T-cell (primary cell): Measurements from ENCODE around the gene TRPM5. TPM values are rescaled to one million over a fixed set of nuclear protein-coding genes. Genes with fewer than 3 reads are reported as not detected.

Experiments used
- ATAC-seq, 4 experiments: fragments of 200-7000 bp in 3 of 4; fragments of 150-1000 bp in 1 of 4; cut with Tn5 transposase; replicated peaks in 1 of 4; 1 replicate in 3 of 4; 2 replicates in 1 of 4; pipeline ENCODE4 v1.10.0; 2021; ENCODE audit warnings: moderate library complexity in 3 of 4, mild to moderate bottlenecking in 2 of 4, moderate number of reproducible peaks in 1 of 4
- CTCF ChIA-PET, 2 donors: fragments of 300-600 bp; sonication (Branson Sonifier 250); formaldehyde crosslinking; loops; one replicate each; lab custom pipeline; 2022; ENCODE audit warnings: antibody characterized with exemption in 2 of 2; lab: Charles Lee
- POLR2A ChIA-PET, 2 donors: fragments of 300-600 bp; sonication (Branson Sonifier 250); formaldehyde crosslinking; loops; one replicate each; lab custom pipeline; 2022; ENCODE audit warnings: antibody characterized with exemption in 2 of 2; lab: Charles Lee
- DNase-seq, 35 experiments: peaks; one replicate each; pipeline versions ENCODE4 v3.0.0 to v3.0.0-alpha.2; 2013 to 2023
- H3K27ac ChIP-seq: one replicate; pipeline ENCODE4 v1.5.1; 2013; ENCODE audit warnings: low read length
- H3K27me3 ChIP-seq, 2 experiments: replicated peaks in 1 of 2; 1 replicate in 1 of 2; 2 replicates in 1 of 2; pipeline versions ENCODE4 v1.6.1 to v1.7.0; 2013; ENCODE audit warnings: low read length in 1 of 2, mixed read lengths in 1 of 2; ENCODE audit not compliant: control insufficient read depth in 2 of 2, insufficient read depth in 2 of 2; ENCODE audit errors: extremely low read depth in 1 of 2
- H3K36me3 ChIP-seq, 2 donors: 1 replicate in 1 of 2; 2 replicates in 1 of 2; pipeline versions ENCODE4 v1.6.1 to v1.7.0; 2013; ENCODE audit warnings: low read length in 1 of 2; ENCODE audit not compliant: control insufficient read depth in 2 of 2, insufficient read depth in 1 of 2; ENCODE audit errors: extremely low read depth in 1 of 2
- H3K4me1 ChIP-seq, 2 experiments: 1 replicate in 1 of 2; 2 replicates in 1 of 2; pipeline versions ENCODE4 v1.6.1 to v1.7.0; 2013; ENCODE audit warnings: low read length in 2 of 2, mixed read lengths in 1 of 2; ENCODE audit not compliant: insufficient read depth in 2 of 2, control insufficient read depth in 1 of 2; ENCODE audit errors: extremely low read depth in 1 of 2
- H3K4me3 ChIP-seq, 2 donors: 1 replicate in 1 of 2; 2 replicates in 1 of 2; pipeline versions ENCODE4 v1.5.1 to v1.7.0; 2013; ENCODE audit warnings: mild to moderate bottlenecking in 2 of 2, low read length in 1 of 2, moderate library complexity in 1 of 2; ENCODE audit not compliant: control insufficient read depth in 1 of 2; ENCODE audit errors: extremely low read depth in 1 of 2
- H3K9me3 ChIP-seq: 2 replicates; pipeline ENCODE4 v1.7.0; 2013
- H3K27ac Mint-ChIP-seq, 2 donors: one replicate each; pipeline ENCODE4 v1.8.0; 2020 to 2021; ENCODE audit warnings: mild to moderate bottlenecking in 2 of 2, mixed read lengths in 2 of 2
- H3K27me3 Mint-ChIP-seq, 2 donors: one replicate each; pipeline ENCODE4 v1.8.0; 2021 to 2022; ENCODE audit warnings: mixed read lengths in 2 of 2
- H3K36me3 Mint-ChIP-seq: one replicate; pipeline ENCODE4 v1.8.0; 2021; ENCODE audit warnings: mixed read lengths
- H3K4me1 Mint-ChIP-seq, 3 donors: one replicate each; pipeline ENCODE4 v1.8.0; 2020 to 2022; ENCODE audit warnings: mixed read lengths in 3 of 3, mild to moderate bottlenecking in 1 of 3
- H3K4me3 Mint-ChIP-seq, 3 donors: one replicate each; pipeline ENCODE4 v1.8.0; 2020 to 2022; ENCODE audit warnings: mild to moderate bottlenecking in 3 of 3, mixed read lengths in 3 of 3, moderate library complexity in 3 of 3
- H3K9me3 Mint-ChIP-seq, 3 donors: one replicate each; pipeline ENCODE4 v1.8.0; 2020 to 2022; ENCODE audit warnings: mixed read lengths in 3 of 3
- WGBS: methylation state at CpG from one replicate; pipeline ENCODE4 v1.1.5; 2013; ENCODE audit warnings: missing lambda C conversion rate; ENCODE audit not compliant: insufficient coverage; 5-methylcytosine and 5-hydroxymethylcytosine counted together
- total RNA-seq, 35 experiments: library from RNA in 6 of 35; stranded (reverse) in 6 of 35; fragments of 120-200 nt in 1 of 35; gene quantifications; one replicate each; pipeline versions ENCODE4 v1.2.1 to v1.2.4 and lab custom pipeline; 2013 to 2026

TRPM5 gene
- total RNA-seq, 5 donors from 2014 or later (not counting 1 experiment from before 2014, with no cell fraction given) = 0.07 to 0.73 (median 0.22) TPM

DNA sequence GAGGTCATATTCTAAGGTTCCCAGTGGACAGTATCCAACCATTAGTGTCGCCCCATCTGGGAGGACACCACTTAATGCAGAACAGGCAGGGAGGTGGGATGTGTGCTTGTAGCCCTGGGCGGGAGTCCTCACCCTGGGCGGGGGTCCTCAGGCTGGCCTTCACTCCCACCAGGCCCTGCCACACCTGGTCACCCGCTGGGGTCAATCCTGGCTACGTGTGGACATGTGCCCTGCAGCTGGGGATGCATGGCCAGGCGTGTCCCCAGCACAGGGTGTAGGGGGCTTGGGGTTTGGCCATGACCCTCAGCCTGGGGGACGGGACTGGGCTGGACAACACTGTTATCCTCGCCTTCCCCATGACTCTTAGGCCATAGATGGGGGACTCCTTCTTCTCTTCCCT lies 18.8 kb downstream of the TRPM5 start:
- DNase-seq (no peak), ATAC-seq (no peak)
- POLR2A ChIA-PET = no interaction called here
- Mint-ChIP-seq H3K4me1 (peaks cover 0 to 2% (median 1%) of the 10 kb centered on the region in 3 donors), H3K27me3 (no peaks in the 10 kb centered on the region), H3K27ac (no peak overlapping the region), H3K9me3 (no peaks in the 10 kb centered on the region), H3K4me3 (no peak overlapping the region), H3K36me3 (no peaks in the 10 kb centered on the region)
- 90% methylated on average over 3 of the region's 8 CpGs for WGBS
- Histone ChIP-seq H3K4me1 (peaks cover 0 to 5% of the 10 kb centered on the region in 2 experiments), H3K27ac (no peak overlapping the region), H3K4me3 (no peak overlapping the region), H3K9me3 (no peaks in the 10 kb centered on the region), H3K27me3 (peaks cover 0 to 40% of the 10 kb centered on the region in 2 experiments), H3K36me3 (no peaks in the 10 kb centered on the region)
- CTCF ChIA-PET = no interaction called here

DNA sequence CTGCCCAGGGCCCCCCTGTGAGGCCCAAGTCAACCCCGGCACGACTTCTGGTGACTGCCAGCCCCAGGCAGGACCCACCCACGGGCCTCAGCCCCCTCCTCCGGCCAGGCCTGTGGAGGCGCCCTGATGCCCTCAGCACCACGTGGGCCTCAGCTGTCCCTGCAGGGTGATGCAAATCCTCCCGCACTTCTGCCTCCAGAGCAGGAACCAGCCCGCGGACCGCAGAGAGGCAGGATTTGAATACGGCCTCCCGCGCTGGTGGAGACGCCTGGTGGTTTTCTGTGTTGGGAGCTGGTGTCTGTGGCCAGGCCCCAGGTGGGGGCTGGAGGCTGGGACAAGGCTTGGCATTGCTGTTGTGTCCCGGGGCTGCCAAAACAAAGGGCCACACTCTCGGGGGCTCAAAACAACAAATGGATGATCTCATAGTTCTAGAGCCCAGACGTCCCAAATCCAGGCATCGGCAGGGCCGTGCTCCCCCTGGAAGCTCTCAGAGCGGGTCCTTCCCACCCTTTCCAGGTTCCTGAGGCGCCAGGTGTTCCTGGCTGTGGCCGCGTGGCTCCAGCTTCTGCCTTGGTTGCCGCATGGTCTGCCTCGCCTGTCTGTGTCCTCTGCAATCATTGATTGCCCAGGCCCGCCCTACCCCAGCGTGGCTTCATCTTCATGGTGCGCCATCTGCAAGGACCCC lies 19.4 kb downstream of the TRPM5 start:
- H3K4me3 Mint-ChIP-seq = no peak overlapping the region
- H3K27me3 Mint-ChIP-seq = no peaks in the 10 kb centered on the region
- H3K36me3 Mint-ChIP-seq = no peaks in the 10 kb centered on the region
- Histone ChIP-seq H3K27me3 (peaks cover 0 to 44% of the 10 kb centered on the region in 2 experiments), H3K36me3 (no peaks in the 10 kb centered on the region), H3K4me1 (peaks cover 0 to 10% of the 10 kb centered on the region in 2 experiments), H3K9me3 (no peaks in the 10 kb centered on the region), H3K4me3 (no peak overlapping the region), H3K27ac (no peak overlapping the region)
- no peak overlapping the region for H3K27ac Mint-ChIP-seq
- H3K4me1 Mint-ChIP-seq = peaks cover 0 to 2% (median 2%) of the 10 kb centered on the region in 3 donors
- ATAC-seq = no peak
- WGBS = 71% methylated on average over 25 of the region's 28 CpGs
- no peak for DNase-seq
- POLR2A ChIA-PET = no interaction called here
- no peaks in the 10 kb centered on the region for H3K9me3 Mint-ChIP-seq
- CTCF ChIA-PET = no interaction called here

DNA sequence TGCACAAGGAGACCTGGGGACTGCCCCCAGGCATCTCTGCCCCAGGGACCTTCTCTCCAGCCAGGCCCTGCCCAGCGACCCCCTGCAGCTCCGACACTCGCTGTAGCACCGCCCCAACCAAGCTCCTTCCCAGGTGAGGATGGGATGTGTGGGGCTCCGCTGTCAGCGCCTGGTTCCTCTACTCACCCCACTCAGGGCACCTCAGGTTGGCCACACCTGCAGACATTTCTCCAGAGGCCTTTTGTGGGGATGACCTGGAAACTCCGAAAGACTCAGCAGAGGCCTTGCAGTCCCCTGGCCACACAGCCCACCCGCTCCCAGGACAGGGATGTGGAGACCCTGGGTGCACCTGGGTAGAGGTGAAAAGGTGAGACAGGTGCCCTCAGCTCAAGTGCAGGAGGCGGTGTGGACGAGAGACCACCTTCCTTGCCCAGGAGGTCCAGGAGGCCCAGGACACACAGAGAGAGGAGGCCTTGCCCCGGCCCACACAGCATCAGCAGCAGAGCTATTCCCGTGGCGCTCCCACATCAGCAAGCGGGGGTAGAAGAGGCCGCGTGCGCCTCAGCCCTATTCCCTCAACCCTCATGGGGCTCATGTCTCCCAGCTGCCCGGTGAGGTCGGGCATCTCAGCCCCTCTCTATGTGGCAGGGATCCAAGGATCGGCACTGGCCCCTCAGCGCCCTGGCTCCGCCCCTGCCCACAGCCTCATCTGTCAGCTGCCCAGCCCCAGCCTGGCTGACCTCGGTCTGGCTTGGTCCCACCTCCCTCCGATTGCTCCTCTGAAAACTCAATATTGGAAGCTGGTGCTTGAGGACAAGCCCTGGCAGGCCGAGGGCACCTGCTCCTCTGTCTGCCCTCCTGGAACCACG lies 20.9 kb downstream of the TRPM5 start:
- peaks cover 0 to 17% of the 10 kb centered on the region in 2 experiments for H3K4me1 ChIP-seq
- Mint-ChIP-seq H3K27ac (no peak overlapping the region), H3K36me3 (no peaks in the 10 kb centered on the region), H3K4me3 (no peak overlapping the region), H3K4me1 (peaks cover 0 to 4% (median 4%) of the 10 kb centered on the region in 3 donors), H3K9me3 (no peaks in the 10 kb centered on the region), H3K27me3 (no peaks in the 10 kb centered on the region)
- peaks cover 0 to 47% of the 10 kb centered on the region in 2 experiments for H3K27me3 ChIP-seq
- ATAC-seq (no peak), DNase-seq (no peak)
- H3K27ac ChIP-seq = no peak overlapping the region
- ChIA-PET POLR2A (no interaction called here), CTCF (interaction anchor here in 1 of 2 donors (1.2 kb wide), 1 partner anchor 119 kb away, joined by 5 read pairs; no protein-coding TSS in a partner anchor)
- H3K4me3 ChIP-seq = no peak overlapping the region
- H3K36me3 ChIP-seq = no peaks in the 10 kb centered on the region
- WGBS = 86% methylated on average over 18 of the region's 26 CpGs
- H3K9me3 ChIP-seq = no peaks in the 10 kb centered on the region

DNA sequence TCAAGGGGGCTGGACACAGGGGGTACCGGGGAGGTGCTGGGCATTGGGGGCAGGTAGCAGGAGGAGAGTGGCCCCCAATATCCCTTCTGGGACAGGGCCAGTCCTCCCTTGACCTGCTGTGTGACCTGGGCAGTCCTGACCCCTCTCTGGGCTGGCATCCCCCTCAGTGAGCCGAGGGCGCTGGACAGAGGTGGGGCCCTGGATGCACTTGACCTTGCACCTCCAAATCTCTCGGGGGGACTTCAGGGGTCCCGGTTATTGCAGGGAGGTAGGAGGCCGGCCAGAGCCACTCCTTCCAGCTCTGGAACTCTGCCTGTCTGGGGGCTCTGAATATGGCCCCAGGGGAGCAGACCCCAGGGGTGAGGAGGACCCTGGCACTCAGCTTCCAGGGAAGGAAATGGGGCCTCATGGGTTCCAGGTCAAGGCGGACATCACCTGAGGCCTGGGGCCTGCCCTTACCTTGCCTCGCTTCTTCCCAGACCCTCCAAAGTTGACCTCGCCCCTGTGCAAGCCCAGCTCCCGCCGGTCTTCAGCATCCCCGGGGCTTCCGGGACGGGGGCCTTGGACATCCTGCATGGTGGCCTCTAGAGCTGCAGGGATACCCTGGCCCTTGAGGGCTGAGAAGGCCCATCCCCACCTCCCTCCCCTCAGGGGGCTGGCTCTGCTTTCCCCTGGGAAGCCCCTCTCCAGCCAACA lies 21.7 kb downstream of the TRPM5 start:
- no peaks in the 10 kb centered on the region for H3K36me3 ChIP-seq
- H3K36me3 Mint-ChIP-seq = no peaks in the 10 kb centered on the region
- H3K27ac Mint-ChIP-seq = no peak overlapping the region
- H3K4me3 ChIP-seq = no peak overlapping the region
- H3K4me3 Mint-ChIP-seq = no peak overlapping the region
- H3K4me1 Mint-ChIP-seq = peaks cover 0 to 4% (median 4%) of the 10 kb centered on the region in 3 donors
- no peaks in the 10 kb centered on the region for H3K9me3 ChIP-seq
- no peaks in the 10 kb centered on the region for H3K9me3 Mint-ChIP-seq
- peaks cover 0 to 17% of the 10 kb centered on the region in 2 experiments for H3K4me1 ChIP-seq
- ChIA-PET CTCF (interaction anchor here (0.6 to 3.9 kb wide), 2 partner anchors 117 to 1668 kb away, joined by 4 to 42 read pairs; no protein-coding TSS in a partner anchor), POLR2A (no interaction called here)
- H3K27me3 ChIP-seq = peaks cover 0 to 47% of the 10 kb centered on the region in 2 experiments
- no peak for ATAC-seq
- 86% methylated on average over 14 of the region's 14 CpGs for WGBS
- H3K27me3 Mint-ChIP-seq = no peaks in the 10 kb centered on the region
- DNase-seq = no peak
- no peak overlapping the region for H3K27ac ChIP-seq

DNA sequence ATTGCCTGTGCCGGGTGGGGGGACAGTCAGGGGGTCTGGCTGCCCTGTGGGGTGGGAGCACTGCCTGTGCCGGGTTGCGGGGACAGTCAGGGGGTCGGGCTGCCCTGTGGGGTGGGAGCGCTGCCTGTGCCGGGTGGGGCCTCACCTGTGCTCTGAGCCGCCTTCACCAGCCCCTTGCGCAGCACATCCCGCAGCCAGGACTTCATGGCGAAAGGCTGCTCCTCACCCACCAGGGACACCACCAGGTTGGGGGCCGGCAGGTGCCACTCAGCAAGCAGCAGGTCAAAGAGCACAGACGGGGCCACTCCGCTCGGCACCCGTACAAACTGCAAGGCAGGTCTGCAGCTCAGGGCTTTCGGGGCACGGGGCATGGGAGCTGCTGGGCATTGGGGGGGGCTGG lies 22.3 kb downstream of the TRPM5 start:
- no peak overlapping the region for H3K4me3 Mint-ChIP-seq
- Histone ChIP-seq H3K4me3 (no peak overlapping the region), H3K27me3 (peaks cover 0 to 43% of the 10 kb centered on the region in 2 experiments), H3K27ac (no peak overlapping the region), H3K9me3 (no peaks in the 10 kb centered on the region), H3K4me1 (peaks cover 0 to 17% of the 10 kb centered on the region in 2 experiments), H3K36me3 (no peaks in the 10 kb centered on the region)
- CTCF ChIA-PET = interaction anchor here (0.6 to 3.9 kb wide), 3 partner anchors 116 to 1668 kb away, joined by 4 to 42 read pairs (median 16); no protein-coding TSS in a partner anchor
- ATAC-seq (no peak), DNase-seq (no peak)
- 86% methylated on average over 15 of the region's 17 CpGs for WGBS
- H3K27me3 Mint-ChIP-seq = no peaks in the 10 kb centered on the region
- no peaks in the 10 kb centered on the region for H3K9me3 Mint-ChIP-seq
- H3K4me1 Mint-ChIP-seq = peaks cover 0 to 4% (median 4%) of the 10 kb centered on the region in 3 donors
- POLR2A ChIA-PET = no interaction called here
- H3K27ac Mint-ChIP-seq = no peak overlapping the region
- H3K36me3 Mint-ChIP-seq = no peaks in the 10 kb centered on the region
